Brain microvascular endothelial cell (primary cell): ENCODE measurements around the gene INPP5J.

Source experiments
- DNase-seq: peaks from one replicate; pipeline ENCODE4 v3.0.0-alpha.2; 2020
- H3K27ac ChIP-seq: fragments of 250-450 bp; sonication (Bioruptor Pico); 2 replicates; pipeline ENCODE4 v1.5.1; 2020; ENCODE audit warnings: mild to moderate bottlenecking, moderate library complexity
- H3K27me3 ChIP-seq: fragments of 250-450 bp; sonication (Bioruptor Pico); replicated peaks from 2 replicates; pipeline ENCODE4 v1.5.1; 2020; ENCODE audit warnings: mild to moderate bottlenecking
- H3K36me3 ChIP-seq: fragments of 250-450 bp; sonication (Bioruptor Pico); replicated peaks from 2 replicates; pipeline ENCODE4 v1.5.1; 2020; ENCODE audit warnings: mild to moderate bottlenecking
- H3K4me3 ChIP-seq: 2 replicates; pipeline ENCODE4 v1.5.1; 2011; ENCODE audit warnings: low read depth, mild to moderate bottlenecking, control low read depth, low read length, moderate library complexity
- in situ Hi-C: cut with HindIII; loops from 2 replicates; pipeline ENCODE4 v1.10.0; 2017; ENCODE audit warnings: low sequenced_read_pairs, low pct_ligation_motif_present
- TF ChIP-seq, protein P1 (sequence below): IDR thresholded peaks from 2 replicates; pipeline ENCODE4 v1.5.1; 2011; ENCODE audit warnings: low read depth, mild to moderate bottlenecking, moderate library complexity, low read length, control low read depth, inconsistent platforms; ENCODE audit errors: missing control alignments

Gene INPP5J

DNA sequence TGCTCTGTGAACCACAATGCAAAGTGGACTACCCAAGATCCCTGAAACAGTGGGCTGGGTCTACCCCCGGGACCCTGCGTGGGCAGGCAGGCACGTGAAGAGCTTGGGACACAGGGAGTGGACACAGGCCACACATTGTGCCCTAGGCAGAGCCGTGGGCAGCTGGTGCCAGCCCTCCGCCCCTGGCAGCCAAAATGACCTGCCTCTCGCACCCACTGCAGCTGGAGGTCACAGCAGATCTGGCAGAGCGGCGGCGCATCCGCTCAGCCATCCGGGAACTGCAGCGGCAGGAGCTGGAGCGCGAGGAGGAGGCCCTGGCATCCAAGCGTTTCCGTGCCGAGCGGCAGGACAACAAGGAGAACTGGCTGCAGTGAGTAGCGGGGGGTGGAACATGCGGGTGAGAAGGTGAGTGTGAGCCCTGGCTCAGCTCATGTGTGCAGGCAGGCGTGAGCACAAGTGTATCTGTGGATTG, 35.0 kb upstream of the INPP5J start:
- in situ Hi-C loops: no loop called here
- Histone ChIP-seq H3K27me3 (no peaks in the 10 kb centered on the region), H3K36me3 (peaks cover 66% of the 10 kb centered on the region), H3K4me3 (no peak overlapping the region), H3K27ac (no peak overlapping the region)
- no peak for DNase-seq
- TF ChIP-seq, protein P1, sequence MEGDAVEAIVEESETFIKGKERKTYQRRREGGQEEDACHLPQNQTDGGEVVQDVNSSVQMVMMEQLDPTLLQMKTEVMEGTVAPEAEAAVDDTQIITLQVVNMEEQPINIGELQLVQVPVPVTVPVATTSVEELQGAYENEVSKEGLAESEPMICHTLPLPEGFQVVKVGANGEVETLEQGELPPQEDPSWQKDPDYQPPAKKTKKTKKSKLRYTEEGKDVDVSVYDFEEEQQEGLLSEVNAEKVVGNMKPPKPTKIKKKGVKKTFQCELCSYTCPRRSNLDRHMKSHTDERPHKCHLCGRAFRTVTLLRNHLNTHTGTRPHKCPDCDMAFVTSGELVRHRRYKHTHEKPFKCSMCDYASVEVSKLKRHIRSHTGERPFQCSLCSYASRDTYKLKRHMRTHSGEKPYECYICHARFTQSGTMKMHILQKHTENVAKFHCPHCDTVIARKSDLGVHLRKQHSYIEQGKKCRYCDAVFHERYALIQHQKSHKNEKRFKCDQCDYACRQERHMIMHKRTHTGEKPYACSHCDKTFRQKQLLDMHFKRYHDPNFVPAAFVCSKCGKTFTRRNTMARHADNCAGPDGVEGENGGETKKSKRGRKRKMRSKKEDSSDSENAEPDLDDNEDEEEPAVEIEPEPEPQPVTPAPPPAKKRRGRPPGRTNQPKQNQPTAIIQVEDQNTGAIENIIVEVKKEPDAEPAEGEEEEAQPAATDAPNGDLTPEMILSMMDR: no peak

DNA sequence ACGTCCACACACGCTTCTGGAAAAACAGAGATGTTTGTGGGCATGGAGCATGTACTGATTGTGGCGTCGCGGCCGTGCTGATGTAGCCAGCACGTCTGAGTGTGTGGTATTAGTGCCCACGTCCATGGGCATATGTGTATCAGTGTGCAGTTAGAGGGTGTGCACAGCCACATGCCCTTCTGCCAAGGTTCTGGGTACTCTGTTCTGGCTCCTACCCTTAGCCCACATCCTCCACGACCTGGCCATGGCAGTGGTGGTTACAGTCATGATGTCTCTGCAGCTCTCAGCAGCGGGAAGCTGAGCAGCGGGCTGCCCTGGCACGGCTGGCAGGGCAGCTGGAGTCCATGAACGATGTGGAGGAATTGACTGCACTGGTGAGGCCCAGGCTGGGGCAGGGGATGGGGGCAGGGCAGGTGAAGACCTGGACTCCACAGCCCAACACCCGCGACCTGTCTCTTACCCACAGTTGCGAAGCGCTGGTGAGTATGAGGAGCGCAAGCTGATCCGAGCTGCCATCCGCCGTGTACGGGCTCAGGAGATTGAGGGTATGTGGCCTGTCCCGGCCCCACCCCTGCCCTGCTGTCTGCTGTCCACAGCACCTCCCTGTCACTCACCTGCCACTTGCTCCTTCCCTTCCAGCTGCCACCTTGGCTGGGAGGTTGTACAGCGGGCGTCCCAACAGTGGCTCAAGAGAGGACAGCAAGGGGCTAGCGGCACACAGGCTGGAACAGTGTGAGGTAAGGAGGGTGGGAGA, 34.4 kb upstream of the INPP5J start:
- H3K4me3 ChIP-seq: no peak overlapping the region
- H3K27me3 ChIP-seq: no peaks in the 10 kb centered on the region
- DNase-seq: no peak
- no peak overlapping the region for H3K27ac ChIP-seq
- H3K36me3 ChIP-seq: peaks cover 68% of the 10 kb centered on the region
- in situ Hi-C loops: no loop called here
- TF ChIP-seq, protein P1: no peak

DNA sequence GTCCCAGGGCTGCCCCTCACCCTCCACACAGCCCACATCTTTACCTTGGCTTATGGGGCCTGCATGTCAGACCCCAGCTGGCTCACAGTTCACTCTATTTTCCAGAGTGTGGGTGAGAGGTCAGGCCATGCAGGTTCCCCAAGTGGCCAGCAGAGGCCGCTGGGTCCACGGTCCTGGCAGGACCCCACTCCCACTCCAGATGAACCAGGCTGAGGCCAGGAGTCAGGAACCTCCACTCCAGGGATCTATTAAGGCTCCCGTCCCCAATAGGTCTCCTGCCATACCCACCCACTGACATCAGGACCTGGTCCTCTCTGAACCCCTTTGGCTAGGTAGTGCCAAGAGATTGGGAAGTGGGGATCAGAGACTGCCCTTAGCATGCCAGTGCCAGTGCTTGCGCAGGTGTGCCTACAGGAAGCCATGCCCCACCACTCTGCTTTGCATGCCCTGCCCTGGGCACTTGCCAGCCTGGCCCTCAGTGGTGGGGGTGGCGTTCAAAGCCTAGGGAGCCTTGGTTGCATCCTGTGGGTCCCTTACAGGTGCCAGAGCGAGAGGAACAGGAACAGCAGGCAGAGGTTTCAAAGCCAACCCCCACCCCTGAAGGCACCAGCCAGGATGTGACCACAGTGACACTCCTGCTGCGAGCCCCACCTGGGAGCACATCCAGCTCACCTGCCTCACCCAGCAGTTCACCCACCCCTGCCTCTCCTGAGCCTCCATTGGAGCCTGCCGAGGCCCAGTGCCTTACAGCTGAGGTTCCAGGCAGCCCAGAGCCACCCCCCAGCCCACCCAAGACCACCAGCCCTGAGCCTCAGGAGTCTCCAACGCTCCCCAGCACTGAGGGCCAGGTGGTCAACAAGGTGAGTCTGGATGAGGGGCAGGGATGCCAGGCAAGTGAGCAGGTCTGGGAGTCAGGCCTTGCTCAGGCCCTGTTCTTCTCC, 33.3 kb upstream of the INPP5J start:
- H3K27me3 ChIP-seq: no peaks in the 10 kb centered on the region
- no peak overlapping the region for H3K4me3 ChIP-seq
- no peak for DNase-seq
- TF ChIP-seq, protein P1: peak; percentile 87
- in situ Hi-C loops: no loop called here
- peaks cover 70% of the 10 kb centered on the region for H3K36me3 ChIP-seq
- no peak overlapping the region for H3K27ac ChIP-seq

DNA sequence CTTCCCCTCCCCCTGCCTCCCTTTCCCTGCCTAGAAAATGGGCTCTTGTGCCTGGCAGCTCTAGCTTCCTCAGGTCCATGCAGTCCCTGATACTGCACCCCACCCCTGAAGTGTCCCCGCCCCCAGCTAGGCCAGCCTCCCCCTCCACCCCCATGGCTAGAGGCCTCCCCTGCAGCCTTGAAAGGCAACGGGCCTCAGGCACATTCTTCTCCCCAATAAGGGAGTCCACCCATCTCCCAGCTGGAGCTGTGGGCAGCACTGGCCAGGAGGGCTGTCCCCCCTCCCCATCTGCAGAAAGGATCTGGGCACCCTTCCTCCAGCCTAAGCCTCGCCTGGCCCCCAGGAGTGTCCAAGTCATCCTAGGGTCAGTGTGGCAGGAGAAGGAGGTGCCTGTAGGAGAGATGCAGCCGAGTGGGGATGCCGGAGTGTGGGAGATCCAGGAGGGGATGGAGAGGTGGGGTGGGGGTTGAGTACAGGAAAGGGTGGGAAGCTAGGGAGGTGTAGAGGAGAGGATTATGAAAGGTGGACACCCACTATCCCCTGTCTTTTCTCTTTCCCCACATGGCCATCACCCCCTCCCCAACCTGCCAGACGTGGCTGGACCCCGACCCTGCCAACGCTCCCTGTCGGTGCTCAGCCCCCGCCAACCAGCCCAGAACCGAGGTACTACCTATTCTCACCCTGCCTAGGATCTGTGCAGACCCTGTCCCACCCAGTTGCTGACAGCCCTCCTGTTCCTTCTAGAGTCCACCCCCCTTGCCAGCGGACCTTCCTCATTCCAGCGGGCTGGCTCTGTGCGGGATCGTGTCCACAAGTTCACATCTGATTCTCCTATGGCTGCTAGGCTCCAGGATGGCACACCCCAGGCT, 32.3 kb upstream of the INPP5J start:
- Histone ChIP-seq H3K36me3 (peaks cover 80% of the 10 kb centered on the region), H3K27me3 (no peaks in the 10 kb centered on the region), H3K4me3 (no peak overlapping the region), H3K27ac (no peak overlapping the region)
- in situ Hi-C loops: no loop called here
- TF ChIP-seq, protein P1: no peak
- no peak for DNase-seq

DNA sequence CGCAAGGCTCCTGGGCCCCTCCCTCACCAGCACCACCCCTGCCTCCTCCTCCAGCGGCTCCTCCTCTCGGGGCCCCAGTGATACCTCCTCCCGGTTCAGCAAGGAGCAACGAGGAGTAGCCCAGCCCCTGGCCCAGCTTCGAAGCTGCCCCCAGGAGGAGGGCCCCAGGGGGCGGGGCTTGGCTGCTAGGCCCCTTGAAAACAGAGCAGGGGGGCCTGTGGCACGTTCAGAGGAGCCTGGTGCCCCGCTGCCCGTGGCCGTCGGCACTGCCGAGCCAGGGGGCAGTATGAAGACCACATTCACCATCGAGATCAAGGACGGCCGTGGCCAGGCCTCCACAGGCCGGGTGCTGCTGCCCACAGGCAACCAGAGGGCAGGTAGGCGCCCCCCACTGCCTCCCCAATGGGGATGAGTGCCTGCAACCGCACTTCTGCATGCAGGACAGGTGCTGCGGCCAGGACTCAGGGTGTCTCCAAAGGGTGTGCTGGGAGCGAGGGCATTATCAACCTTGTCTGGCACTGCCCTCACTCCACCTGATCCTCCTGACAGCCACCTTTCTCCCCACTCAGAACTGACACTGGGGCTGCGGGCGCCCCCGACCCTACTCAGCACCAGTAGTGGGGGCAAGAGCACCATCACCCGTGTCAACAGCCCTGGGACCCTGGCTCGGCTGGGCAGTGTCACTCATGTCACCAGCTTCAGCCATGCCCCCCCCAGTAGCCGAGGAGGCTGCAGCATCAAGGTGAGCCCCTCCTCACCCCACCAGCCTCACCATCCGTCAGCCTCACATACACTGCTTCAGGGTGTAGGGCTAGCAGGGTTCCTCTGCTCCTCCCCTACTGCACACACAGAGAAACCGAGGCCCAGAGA, 31.4 kb upstream of the INPP5J start:
- DNase-seq: no peak
- in situ Hi-C loops: no loop called here
- Histone ChIP-seq H3K27me3 (no peaks in the 10 kb centered on the region), H3K36me3 (peaks cover 89% of the 10 kb centered on the region), H3K4me3 (no peak overlapping the region), H3K27ac (no peak overlapping the region)
- TF ChIP-seq, protein P1: no peak
